Mesodermal cell (in vitro differentiated cells): ENCODE data around the gene XRCC3.

ENCODE experiments used
- H3K27ac ChIP-seq: 2 replicates; pipeline ENCODE4 v1.7.0; 2013; ENCODE audit warnings: mild to moderate bottlenecking, low read depth, low read length, moderate library complexity; ENCODE audit not compliant: severe bottlenecking
- H3K36me3 ChIP-seq: 2 replicates; pipeline ENCODE4 v1.7.1; 2013; ENCODE audit warnings: mild to moderate bottlenecking, low read length, moderate library complexity; ENCODE audit not compliant: control insufficient read depth, insufficient read depth
- H3K4me1 ChIP-seq: one replicate; pipeline ENCODE4 v1.7.1; 2013; ENCODE audit warnings: mild to moderate bottlenecking, low read length; ENCODE audit not compliant: insufficient read depth, control insufficient read depth, poor library complexity, severe bottlenecking
- H3K4me3 ChIP-seq: 2 replicates; pipeline ENCODE4 v1.7.0; 2013; ENCODE audit warnings: low read length, control low read depth, mild to moderate bottlenecking; ENCODE audit not compliant: insufficient read depth, poor library complexity, severe bottlenecking; ENCODE audit errors: extremely low read depth
- H3K9me3 ChIP-seq: 2 replicates; pipeline ENCODE4 v1.7.1; 2013; ENCODE audit warnings: mild to moderate bottlenecking, low read length, moderate library complexity; ENCODE audit not compliant: control insufficient read depth
- WGBS, 2 experiments: methylation state at CpG; one replicate each; pipeline ENCODE4 v1.1.5; 2013; ENCODE audit warnings: missing lambda C conversion rate in 2 of 2; ENCODE audit not compliant: insufficient coverage in 2 of 2; 5-methylcytosine and 5-hydroxymethylcytosine counted together

The XRCC3 gene

DNA sequence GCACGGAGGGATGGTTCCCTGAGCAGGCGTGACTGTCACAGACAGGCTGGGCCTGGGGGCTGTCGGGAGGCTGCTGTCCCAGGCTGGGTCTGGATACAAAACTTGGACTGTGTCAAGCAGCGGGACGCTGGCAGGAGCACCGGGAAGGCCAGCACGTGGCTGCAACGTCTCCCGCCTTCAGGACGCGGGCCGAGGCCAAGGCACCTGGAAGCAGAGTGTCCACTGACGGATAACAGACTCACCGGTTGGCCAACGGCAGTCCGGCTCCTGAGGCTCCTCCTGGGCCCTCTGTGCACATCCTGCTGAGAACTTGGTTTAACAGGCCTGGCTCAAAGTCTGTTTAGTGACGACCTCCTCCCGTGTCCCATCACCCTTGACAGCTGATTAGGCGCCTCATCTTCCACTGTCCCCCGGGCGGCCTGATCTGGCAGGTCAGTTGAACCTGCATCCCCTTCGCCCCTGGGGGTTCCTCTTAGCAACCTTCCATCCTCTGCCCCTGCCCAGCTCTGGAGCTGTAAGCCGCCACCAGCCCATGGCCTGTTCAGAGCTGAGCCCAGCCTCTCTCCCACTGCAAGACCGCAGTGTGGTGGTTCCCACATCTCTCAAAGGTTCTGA is 2.5 kb downstream of the XRCC3 start:
- peaks cover 38% of the 10 kb centered on the region for H3K36me3 ChIP-seq
- 96 to 97% methylated on average over 17 to 24 of the region's 24 CpGs for WGBS, 2 experiments
- peaks cover 11% of the 10 kb centered on the region for H3K4me1 ChIP-seq
- H3K4me3 ChIP-seq, result no peak overlapping the region
- H3K27ac ChIP-seq, result no peak overlapping the region
- no peaks in the 10 kb centered on the region for H3K9me3 ChIP-seq

DNA sequence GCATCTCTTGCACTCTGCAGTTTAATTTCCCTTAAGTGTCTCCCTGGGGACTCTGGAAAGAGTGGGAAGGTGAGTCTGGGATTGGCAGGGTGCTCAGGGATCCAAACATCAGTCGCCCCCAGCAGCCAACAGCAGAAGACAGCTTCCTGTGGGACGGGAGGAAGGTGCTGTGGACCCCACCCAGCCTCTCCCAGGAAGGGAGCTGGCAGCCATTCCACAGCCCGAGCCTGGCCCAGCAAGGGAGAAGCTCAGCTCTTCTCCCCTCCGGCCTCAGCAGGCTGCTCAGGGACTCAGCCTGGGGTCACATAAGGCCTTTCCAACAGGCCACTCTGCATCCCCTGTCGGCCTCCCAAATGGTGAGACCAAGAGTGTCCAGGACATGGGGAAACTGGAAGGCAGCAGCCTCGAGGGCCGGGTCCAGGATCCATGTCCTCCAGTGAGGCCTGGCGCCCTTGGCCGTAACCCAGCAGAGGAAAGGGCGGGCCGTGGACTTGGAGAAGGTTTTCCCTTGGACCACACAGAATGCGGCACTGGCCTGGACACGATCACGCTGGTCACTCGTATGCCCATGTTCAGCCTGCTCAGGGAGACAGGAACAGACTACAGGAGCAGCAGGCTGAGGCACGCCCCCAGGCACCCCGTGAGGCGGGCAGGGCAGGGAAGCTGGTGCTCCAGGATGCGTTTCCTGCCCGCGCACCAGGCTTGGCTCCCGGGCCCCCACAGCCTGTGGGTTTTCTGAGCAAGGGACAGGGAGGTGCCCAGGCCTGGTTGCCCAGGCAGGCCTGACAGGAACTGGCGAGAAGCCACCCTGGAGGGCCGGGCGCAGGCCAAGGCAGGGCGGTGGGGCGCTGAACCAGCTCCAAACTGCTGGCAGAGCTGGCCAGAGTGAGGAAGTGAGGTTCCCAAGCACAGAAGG is 3.5 kb downstream of the XRCC3 start:
- Histone ChIP-seq H3K4me1 (peaks cover 7% of the 10 kb centered on the region), H3K36me3 (peaks cover 42% of the 10 kb centered on the region), H3K9me3 (no peaks in the 10 kb centered on the region), H3K4me3 (no peak overlapping the region), H3K27ac (no peak overlapping the region)
- WGBS, 2 experiments, result 94% methylated on average over 20 to 25 of the region's 27 CpGs

DNA sequence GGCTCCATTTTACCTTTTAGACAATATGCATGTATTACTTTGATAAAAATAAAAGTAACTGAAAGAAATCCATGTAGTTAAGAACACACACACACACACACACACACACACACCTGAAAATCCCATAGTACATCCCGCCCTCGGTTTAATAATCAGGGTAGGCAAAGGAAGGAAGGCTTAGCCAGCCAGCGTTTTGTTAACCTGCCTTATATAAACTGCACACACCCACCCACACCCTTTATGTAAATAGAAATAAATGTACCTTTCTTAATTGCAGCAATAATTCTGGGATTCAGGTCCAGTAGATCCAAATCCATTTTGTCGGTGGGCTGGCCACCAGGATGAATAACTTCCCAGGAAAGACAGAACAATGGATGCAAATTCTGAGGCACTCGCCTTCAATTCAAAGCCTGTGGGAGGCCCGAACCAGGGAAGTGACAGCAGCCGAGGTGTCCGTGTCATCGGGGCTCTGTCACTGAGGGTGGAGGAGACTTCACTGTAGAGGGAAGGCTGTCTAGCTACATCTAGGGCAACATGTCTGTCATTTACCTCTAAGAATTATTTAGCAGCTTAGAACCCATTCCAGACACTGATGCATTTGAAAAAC is 4.4 kb downstream of the XRCC3 start:
- H3K4me1 ChIP-seq, result peaks cover 7% of the 10 kb centered on the region
- peaks cover 50% of the 10 kb centered on the region for H3K36me3 ChIP-seq
- no peak overlapping the region for H3K4me3 ChIP-seq
- 57 to 70% methylated on average over 2 to 3 of the region's 9 CpGs for WGBS, 2 experiments
- no peaks in the 10 kb centered on the region for H3K9me3 ChIP-seq
- no peak overlapping the region for H3K27ac ChIP-seq

DNA sequence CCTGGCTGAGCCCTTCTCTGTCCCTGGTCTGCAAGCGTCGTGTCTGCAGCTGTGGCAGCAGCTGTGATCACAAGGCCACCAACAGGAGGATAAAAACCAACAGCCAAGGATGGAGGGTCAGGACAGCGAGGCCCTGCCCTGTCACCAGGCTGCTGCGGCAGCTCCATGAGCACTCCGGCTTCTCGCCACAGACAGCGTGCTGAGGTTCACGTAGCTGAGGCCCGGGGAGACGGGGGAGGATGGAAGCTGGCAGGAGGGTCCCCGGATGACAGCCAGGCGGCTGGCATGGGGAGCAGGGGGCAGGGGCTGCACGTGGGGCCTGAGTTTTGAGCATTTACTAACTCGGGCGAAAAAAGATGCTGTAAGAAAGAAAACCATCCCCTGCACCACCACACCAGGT is 5.4 kb downstream of the XRCC3 start:
- Histone ChIP-seq H3K4me1 (peaks cover 7% of the 10 kb centered on the region), H3K9me3 (no peaks in the 10 kb centered on the region), H3K27ac (no peak overlapping the region), H3K4me3 (no peak overlapping the region), H3K36me3 (peaks cover 60% of the 10 kb centered on the region)
- WGBS, 2 experiments, result 99% methylated on average over 9 to 13 of the region's 15 CpGs

DNA sequence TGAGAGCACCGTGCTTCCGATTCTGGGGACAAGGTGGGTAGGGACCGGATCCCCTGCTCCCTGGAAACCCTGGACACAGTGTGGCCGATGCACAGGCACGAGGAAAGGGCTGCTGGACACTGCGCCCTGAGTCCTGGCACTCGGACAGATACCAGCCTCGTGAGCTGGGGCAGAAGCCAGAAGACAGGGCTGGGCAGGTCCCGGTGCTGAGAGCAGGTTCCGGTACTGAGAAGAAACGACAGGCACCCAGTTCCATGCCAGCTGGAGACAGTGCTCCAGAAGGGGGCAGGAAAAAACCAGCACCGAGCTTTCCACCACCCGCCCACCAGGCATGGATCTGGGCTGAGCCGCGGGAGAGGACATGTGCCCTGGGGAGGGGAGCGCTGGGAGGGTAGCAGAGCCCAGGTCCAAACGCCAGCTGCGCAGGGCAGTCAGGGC is 6.5 kb downstream of the XRCC3 start:
- H3K36me3 ChIP-seq, result peaks cover 66% of the 10 kb centered on the region
- no peak overlapping the region for H3K4me3 ChIP-seq
- H3K9me3 ChIP-seq, result no peaks in the 10 kb centered on the region
- H3K4me1 ChIP-seq, result peaks cover 7% of the 10 kb centered on the region
- H3K27ac ChIP-seq, result no peak overlapping the region
- WGBS, 2 experiments, result 88 to 98% methylated on average over 18 of the region's 18 CpGs

DNA sequence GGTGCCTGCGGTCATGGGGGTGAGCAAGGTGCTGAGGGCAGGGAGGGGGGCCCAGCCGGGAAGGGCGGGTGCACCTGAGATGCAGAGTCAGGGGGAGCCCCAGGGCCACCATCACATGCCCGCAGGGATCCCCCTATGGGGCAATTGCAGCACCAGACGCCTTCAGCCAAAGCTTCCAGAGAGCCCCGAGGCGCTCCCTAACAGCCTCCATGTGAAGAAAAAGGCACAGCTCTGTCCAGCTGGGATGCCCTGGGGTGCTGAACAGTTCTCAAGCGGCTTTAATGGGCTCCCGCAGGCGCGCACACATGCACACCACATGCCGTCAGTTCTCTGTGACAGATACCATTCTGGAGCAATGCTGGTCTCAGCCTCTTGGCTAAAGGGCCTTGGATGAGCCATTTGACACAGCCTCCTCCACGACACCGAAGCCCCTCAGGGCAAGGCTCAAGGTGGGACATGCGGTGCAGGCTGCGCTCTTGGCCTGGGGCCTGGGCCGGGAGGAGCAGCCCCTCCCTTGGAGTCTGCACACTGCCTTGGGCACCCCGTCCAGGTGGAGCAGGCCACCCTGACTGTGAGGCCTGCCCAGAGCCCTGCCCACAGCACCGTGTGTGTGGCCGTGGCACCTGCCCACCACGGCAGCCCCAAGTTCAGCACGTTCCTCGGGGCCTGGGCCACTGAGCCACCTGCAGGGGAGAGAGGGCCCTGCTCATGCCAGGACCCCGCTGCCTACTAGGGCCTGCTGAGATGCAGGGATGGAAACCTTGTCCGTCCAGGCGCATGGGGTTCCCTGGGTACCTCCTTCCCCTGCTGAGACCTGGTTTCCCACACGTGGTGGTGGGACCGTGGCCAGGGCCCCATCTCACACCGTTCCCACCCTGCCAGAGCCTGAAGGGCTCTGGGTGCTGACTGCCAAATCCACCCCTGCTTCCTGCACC is 7.7 kb downstream of the XRCC3 start:
- Histone ChIP-seq H3K9me3 (no peaks in the 10 kb centered on the region), H3K4me1 (peaks cover 9% of the 10 kb centered on the region), H3K36me3 (peaks cover 74% of the 10 kb centered on the region), H3K27ac (no peak overlapping the region), H3K4me3 (no peak overlapping the region)
- 96 to 97% methylated on average over 27 to 29 of the region's 29 CpGs for WGBS, 2 experiments

DNA sequence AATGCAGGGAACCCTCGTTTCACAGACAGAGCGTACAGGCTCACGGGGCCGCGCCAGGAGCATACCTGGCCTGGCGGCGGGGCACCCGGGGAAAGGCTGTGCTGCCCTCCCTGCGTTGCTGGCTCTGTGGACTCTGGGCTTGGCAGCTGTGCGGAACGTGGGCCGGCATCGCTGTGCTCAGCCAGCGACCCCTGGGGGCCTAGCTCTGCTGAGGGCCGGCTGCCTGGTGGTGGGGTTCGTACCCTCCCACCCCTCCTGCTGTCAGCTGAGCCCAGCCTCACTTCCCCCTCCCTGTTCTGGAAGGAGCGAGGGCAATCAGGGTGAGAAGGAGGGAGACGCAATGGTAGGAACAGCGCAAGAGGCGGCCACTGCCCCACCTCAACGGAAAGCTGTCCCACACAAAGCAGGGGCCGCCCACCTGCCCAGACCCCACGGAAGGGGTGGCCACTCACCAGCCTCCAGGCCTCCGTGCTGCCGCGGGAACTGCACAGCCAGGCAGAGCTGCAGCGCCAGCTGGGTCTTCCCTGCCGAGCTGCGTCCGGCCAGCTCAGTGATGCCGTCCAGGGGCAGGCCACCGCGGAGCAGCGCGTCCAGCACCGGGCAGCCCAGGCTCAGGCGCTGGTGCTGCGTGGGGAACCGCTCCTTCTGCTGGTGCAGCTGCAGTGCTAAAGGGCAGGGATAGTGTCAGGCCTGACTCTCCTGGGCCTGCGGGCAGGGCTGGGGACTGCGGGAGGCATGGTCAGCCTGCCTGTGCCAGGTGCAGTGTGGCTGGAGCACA is 8.5 kb downstream of the XRCC3 start:
- Histone ChIP-seq H3K4me1 (peaks cover 9% of the 10 kb centered on the region), H3K4me3 (no peak overlapping the region), H3K27ac (no peak overlapping the region), H3K36me3 (peaks cover 79% of the 10 kb centered on the region), H3K9me3 (no peaks in the 10 kb centered on the region)
- 95 to 96% methylated on average over 32 to 39 of the region's 41 CpGs for WGBS, 2 experiments

DNA sequence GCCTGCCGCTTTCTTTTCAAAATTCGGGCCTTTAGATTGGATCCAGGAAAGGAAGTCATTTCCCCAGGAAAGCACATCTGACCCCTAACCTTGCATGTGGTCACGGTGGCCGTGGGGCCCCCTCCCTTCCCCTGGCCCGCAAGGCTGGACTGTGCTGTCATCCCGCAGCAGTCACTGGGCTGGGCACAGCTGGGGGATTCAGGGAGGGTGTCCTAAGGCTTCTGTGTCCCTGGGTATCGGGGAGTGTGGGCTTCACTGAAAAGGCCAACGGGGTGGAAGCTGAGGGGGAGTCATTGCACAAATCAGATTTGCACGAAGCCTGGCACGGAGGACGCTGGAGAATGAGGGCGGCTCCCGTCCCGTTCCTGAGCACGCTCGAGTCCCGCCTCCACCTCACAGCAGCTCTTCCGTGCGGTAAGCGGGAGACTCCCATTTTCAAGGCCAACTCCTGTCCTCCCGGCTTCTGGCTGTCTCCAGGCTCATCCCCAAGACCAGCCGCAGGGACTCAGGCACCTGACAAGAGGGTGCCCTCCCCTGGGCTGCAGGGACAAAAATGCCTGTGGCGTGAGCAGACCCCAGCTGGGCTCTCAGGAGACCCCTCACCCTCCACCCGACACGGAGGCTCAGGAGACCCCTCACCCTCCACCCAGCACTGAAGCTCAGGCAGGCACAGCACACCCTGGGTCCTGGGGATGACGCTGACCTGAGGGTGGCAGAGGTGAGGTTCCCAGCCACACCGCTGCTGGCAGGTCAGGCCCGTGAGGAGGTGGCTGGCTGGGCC is 9.6 kb downstream of the XRCC3 start:
- no peaks in the 10 kb centered on the region for H3K9me3 ChIP-seq
- H3K36me3 ChIP-seq, result peaks cover 82% of the 10 kb centered on the region
- peaks cover 5% of the 10 kb centered on the region for H3K4me1 ChIP-seq
- 94 to 96% methylated on average over 20 to 22 of the region's 28 CpGs for WGBS, 2 experiments
- H3K4me3 ChIP-seq, result no peak overlapping the region
- no peak overlapping the region for H3K27ac ChIP-seq

DNA sequence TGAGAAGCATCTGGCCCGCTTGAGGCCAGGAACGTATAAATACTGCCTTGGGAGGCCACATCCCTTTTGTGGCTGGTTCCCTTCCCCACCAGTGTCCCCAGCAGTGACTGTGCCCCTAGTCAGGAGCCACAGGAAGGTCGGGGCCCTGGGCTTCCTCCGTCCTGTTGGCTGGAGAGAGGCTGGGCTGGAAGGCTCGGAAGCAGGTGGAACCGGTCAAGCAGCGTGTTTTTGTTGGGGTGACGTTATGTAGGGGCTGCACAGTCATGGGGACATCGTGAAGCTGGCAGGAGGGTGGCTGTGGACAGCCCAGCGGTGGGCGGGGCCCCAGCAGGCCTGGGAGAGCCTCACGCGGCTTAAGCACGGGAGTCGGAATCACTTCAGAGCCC is 10.1 kb downstream of the XRCC3 start:
- 90 to 98% methylated on average over 14 to 15 of the region's 15 CpGs for WGBS, 2 experiments
- peaks cover 5% of the 10 kb centered on the region for H3K4me1 ChIP-seq
- H3K9me3 ChIP-seq, result no peaks in the 10 kb centered on the region
- no peak overlapping the region for H3K4me3 ChIP-seq
- no peak overlapping the region for H3K27ac ChIP-seq
- H3K36me3 ChIP-seq, result peaks cover 87% of the 10 kb centered on the region
